HG03060 (cell line): ENCODE results near the gene TSPAN14.
"Not testable (repeated sequence)": the region's sequence is repeated elsewhere in the genome, so short reads cannot be mapped to it uniquely, and the experiment has no call there.

Source experiments
- ATAC-seq: cut with Tn5 transposase; IDR thresholded peaks from one replicate; pipeline ENCODE4 v1.9.1; 2021; ENCODE audit warnings: low read depth, moderate number of reproducible peaks; ENCODE audit not compliant: unreplicated experiment

Gene TSPAN14

DNA sequence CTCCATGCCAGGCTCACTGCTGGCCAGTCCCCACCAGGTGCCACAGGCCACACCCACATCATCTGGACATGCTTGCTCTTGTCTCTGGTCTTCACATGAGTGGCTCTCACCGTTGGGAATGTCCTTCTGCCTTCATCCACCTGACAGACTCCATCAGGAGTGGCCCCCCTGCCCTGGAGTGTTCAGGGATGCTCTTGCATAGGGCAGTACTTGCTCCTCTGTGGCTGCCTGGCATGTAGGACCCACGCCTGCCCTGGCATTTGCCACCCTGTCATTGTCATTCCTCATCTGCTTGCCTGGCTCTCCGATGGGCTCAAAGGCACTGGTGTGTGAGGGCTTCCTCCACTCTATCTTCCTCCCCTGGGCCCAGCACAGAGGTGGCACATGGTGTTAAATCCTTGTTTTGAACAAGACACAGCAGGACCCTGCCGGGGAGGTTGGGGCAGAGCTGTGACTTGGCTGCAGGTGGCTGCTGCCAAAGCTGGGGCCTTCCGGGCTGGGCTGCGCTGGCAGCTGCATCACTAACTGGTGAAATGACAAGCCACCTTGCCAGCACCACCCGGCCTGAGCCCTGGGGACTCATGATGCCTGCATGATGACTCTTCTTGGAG lies 85.4 kb downstream of the TSPAN14 start:
- ATAC-seq, result peak; percentile 24

DNA sequence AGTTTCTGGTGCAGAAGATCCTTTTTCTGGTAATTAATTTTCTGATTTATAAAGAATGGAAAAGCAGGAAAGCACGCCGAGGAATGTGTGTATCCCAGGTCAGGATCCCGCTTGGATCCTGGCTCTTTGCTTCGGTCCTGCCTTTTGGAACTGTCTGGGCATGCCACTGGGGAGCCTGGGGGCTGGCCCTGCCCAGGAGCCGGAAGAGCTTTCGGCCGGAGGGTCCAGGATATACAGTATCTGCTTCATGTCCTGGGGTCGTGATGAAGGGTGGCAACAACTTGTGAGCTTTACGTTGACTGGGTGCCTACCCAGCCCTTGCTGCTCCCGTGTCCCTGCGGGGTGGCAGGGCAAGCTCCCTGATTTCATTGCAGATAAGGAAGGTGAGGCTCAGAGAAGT lies 86.0 kb downstream of the TSPAN14 start:
- ATAC-seq, result no peak

DNA sequence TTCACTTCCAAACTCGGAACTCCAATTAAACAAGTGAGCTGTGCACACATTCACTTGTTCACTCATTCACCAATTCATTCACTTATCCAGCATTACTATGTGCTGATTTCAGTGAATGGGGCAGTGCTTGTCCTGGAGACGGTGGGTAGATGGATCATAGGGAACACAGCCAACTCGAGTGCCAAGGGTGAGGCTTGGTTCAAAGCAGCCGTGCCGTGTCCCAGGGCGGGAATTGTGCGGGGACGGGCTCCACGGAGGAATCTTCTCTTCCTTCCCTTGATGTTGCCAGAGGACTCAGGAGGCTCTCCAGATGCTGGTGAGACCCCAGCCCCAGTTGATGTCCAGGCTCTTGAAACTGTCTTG lies 86.5 kb downstream of the TSPAN14 start:
- ATAC-seq, result no peak

DNA sequence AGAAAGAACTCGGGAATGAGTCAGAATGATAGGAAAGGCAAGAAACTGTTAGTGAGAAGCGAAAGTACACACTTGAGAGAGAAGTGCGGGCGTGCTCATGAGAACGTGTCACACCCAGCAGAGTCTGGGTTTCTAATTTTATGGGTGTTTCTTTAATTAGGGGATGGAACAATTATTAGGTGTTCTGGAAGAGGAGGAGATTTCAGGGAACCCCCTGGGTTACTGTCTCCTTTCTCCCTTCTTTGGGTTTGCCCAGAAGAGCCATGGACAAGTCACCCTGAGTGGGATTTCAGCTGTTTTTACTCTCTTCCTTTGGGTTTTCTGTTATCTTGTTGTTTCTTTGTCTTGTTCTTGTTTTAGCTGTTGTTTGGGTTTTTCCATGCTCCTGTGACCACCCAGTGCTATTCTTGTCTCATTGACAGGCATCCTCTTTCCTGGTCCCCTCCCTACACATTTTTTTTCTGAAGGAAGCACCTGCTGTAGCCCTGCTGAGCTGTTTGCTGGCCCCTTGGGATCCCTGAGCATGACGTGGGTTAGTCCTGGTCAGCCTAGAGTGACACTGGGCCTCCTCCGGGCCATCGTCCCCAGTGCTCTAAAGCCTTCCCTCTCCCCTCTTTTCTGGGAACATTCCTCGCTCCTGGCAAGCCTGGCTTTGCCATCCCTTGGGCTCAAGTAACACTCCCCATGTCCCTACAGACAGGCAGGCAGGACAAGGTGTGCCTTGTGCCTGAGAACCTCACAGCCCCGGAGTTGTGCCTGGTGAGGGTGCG lies 87.1 kb downstream of the TSPAN14 start:
- peak; percentile 43 for ATAC-seq

DNA sequence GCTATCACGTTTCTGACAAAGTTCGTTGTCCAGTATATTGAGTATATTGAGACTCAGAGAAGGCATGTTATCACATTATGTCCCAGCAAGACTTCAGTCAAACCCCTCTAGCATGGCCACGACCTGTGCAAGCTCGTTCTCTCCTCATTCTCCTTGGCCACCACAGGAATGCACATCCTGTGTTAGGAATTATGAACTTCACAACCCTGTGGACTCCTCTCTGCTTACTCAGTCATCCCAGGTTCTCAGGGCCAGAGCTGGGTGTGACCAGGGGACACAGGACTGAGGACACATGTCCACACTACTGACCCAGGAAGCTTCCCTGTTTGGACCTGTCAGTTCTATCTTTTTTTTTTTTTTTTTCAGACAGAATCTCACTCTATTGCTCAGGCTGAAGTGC lies 87.9 kb downstream of the TSPAN14 start:
- no peak for ATAC-seq

DNA sequence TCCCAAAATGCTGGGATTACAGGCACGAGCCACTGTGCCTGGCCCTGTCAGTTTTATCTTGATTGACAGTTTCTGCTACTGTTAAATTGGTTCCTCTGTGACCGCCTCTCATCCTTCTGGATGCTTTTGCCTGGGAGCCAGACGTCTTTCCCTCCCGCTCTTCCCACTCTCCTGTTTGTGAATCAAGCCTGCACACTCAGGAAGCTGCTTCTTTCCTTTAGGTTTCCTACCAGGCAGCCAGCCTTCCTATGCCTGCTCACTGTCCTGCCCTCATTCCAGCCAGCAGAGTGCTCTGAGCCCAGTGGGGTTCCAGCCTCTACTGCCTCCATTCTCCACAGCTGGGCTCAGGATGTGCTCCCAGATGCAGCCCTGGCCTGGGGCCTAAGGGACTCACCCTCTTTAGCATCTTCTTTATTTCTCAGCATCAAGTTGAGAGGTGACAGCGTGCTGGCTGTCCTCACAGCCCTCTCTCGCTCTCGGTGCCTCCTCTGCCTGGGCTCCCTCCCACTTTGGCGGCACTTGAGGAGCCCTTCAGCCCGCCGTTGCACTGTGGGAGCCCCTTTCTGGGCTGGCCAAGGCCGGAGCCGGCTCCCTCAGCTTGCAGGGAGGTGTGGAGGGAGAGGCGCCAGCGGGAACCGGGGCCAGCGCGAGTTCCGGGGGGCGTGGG lies 88.7 kb downstream of the TSPAN14 start:
- no peak for ATAC-seq

DNA sequence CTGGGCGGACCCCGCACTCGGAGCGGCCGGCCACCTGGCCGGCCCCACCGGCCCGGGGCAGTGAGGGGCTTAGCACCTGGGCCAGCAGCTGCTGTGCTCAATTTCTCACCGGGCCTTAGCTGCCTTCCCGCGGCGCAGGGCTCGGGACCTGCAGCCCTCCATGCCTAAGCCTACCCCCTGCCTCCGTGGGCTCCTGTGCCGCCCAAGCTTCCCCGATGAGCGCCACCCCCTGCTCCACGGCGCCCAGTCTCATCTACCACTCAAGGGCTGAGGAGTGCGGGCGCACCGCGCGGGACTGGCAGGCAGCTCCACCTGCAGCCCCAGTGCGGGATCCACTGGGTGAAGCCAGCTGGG lies 89.2 kb downstream of the TSPAN14 start:
- not testable (repeated sequence) for ATAC-seq

DNA sequence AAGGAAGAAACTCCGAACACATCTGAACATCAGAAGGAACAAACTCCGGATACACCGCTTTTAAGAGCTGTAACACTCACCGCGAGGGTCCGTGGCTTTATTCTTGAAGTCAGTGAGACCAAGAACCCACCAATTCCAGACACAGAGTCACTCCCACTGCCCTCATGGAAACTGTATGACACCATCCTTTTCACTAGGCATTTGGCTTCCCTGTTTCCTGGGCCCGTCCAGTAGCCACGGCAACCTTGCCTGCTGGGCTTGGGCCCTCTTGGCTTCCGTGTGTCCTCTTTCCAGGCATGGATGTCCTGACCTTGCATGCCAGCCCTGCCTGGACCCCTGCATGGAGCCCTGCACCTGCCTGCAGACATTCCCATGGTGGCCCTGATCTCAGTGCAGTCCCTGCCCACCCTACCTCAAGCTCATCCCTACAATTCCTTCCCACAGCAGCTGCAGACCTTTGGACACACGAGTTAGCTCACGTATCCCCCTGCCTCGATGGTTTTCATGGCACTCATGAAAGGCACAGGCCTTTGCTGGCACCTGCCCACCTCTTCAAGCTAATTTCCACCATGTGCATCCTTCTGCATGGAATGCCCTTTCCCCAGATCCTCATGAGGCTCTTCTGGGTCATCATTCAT lies 90.3 kb downstream of the TSPAN14 start:
- ATAC-seq, result no peak

DNA sequence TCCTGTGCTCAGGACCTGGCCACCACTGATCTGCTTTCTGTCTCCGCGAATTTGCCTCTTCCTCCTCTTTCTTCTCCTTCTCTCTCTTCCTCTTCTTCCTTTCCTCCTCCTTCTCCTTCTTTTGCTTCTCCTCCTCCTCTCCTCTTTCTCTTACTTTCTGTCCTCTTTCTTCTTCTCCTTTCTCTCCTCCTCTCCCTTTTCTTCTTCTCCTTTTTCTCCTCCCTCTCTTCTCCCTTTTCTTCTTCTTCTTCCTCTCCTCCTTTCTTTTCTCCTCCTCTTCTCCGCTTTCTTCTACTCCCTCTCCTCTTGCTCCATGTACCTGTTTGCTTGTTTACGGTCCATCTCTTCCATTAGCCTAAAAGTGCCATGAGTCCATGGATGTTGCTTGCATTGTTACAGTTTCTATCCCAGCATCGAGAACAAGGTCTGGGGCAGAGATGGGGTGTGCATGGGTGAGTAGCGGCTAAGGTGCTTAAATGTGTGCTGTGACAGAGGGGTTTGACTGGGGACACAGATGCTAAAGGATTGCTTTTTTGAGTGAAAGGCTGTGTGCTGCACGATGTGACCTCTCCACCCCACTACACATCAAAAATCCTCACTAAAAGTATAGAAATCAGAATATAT lies 91.3 kb downstream of the TSPAN14 start:
- no peak for ATAC-seq

DNA sequence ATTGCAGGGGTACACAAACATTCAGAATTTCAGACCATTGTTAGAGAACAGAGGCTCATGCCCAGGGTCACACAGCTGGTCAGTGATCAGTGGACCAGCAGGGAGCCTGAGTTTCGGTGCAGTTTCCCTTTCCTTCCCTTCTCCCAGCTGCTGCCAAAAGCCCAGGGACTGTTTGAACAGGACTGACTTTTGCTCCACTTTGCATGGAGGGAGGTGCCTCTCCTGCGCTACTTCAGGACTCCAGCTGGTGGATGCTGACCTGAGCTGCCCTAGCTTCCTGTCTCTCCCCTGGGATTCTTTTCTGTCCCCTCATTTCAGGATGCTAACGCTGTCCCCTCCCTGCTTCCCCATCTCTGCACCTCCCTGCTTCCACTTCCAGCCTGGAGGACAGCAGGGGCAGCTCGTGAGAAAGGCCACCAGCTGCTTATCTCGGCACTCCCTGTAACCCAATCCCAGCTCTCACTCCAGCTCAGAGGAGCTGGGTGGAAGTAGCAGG lies 98.1 kb downstream of the TSPAN14 start:
- no peak for ATAC-seq

DNA sequence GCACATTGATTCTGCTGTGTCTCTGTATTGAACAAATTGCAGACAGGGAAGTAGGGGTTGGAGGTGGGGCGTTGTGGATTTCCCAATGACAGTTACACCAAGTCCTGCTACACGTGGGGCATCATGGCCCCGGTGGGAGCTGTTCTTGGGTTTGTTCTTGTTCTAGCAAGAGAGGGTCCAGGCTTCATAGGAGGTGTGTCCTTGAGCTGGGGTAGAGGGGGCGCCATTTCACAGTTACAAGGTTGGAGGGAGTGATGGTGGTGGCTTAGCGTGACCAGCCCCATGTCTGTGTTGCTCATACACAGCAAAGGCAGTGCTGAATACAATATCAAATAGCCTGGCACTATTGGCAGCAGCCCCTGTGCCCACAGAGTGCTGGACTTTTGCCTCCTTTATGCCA lies 99.3 kb downstream of the TSPAN14 start:
- ATAC-seq, result no peak

DNA sequence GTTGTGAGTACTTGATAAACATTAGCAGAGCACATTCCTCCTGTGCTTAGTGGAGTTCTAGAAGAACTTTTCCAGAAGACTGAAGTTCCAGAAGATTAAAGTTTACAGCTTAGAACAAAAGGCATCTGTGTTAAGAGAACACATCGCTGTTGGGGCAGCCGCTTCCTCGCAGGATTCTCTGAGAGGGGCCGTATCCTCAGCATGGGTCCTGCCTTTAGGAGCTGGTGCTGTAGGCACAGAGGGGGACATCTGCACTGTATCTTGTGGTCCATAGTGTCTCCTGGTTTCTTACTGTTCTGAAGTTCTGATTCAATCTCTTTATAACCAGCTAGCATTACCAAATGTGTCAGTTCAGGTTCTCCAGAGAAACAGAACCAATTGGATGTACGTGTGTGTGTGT lies 99.9 kb downstream of the TSPAN14 start:
- no peak for ATAC-seq

DNA sequence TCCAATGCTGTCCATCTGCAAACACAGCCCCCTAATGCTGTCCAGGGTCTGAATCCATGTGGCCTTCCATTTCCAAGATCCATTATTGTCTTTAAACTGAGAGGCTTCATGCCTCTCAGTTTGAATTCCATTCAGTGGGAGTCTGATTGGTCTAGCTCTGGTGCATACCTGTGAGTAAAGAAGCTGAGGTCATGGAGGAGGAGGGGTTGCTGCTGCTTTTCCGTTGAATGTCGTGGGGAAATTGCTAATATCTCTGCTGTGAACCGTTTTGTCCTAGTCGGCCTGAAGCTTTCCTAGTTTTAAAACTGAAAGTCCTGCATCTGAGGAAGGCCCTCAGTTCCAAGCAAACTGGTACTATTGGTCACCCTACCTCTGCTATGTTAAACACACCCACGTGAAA lies 101.3 kb downstream of the TSPAN14 start:
- ATAC-seq, result no peak

DNA sequence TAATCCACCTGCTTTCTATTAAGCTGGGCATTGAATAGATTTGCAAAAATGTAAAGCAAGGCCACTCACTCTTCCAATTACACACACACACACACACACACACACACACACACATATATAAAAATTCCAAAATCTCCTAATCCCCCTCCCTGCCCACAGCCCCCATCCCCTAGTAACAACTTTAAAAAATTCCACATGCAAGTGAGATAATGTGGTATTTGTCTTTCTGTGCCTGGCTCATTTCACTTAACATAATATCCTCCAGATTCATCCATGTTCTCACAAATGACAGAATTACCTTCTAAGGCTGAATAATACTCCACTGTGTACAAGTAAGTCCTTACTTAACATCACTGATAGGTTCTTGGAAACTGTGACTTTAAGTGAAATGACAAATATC lies 107.8 kb downstream of the TSPAN14 start:
- no peak for ATAC-seq

DNA sequence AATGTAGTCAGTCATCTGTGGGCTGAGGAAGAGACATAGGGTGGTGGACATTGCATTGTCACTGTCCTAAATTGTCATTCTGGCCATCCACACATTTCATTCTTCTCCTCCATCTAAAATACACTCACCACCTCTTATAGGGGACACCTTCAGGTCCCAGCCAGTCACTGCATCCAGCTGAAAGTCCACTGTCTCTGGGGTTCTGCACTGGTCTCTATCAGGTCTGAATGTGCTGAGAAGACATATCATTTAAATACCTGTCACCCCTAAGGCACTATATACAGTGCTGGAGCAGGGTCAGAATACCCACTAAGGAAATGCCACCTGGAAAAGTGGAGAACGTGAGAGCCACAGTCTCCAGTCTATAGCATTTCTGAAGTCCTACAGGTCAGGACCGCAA lies 113.2 kb downstream of the TSPAN14 start:
- ATAC-seq, result no peak

DNA sequence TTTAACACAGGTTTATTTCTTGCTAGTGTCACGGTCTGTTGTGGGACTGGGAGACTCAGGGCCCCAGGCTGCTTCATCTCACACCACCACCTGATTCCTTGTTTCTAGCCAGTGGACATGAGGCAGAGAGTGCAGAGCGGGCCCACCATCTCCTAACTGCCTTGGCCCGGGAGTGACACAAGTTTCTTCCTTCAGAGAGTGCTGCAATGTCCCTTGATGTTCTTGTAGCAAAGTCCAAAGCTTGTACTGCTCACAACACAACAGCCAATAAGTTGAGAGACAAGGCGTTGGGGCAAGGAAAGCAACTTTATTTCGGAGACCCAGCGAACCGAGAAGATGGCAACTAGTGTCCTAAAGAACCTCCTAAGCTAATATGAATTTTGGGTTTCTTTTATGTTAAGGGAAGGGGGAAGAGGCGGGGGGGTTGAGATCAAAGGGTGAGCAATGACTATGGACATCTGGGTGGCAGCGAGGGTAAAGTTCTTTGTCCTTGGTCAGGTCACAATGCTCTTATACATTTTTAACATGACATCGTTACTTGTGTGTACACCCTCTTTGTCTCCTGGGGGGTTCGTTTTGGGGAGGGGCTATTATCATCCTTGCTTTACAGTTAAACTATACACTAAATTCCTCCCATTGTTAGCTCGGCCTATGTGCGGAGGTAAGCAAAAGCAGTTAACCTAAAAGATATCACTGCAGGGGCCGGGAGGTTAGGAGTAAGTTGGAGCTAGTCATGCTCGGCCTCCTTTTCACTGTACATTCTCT lies 115.2 kb downstream of the TSPAN14 start:
- no peak for ATAC-seq

DNA sequence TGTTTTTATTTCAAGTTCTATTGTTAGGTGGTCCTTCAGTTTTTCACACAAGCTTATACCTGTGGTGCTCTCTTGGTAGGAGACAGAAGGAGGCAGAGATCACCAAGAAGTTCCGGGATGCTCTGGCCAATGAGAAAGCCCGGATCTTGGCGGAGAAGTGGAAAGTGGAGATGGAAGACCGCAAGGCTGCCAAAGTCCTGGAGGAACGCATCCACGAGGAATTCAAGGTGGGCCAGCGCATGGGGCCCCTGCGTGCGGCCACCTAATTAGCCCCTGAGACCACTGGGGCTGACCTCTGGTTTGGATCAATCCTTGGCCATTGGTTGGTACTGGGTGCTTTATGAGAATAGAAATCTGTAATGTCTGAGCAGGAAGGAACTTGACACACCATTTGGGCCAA lies 117.2 kb downstream of the TSPAN14 start:
- no peak for ATAC-seq

DNA sequence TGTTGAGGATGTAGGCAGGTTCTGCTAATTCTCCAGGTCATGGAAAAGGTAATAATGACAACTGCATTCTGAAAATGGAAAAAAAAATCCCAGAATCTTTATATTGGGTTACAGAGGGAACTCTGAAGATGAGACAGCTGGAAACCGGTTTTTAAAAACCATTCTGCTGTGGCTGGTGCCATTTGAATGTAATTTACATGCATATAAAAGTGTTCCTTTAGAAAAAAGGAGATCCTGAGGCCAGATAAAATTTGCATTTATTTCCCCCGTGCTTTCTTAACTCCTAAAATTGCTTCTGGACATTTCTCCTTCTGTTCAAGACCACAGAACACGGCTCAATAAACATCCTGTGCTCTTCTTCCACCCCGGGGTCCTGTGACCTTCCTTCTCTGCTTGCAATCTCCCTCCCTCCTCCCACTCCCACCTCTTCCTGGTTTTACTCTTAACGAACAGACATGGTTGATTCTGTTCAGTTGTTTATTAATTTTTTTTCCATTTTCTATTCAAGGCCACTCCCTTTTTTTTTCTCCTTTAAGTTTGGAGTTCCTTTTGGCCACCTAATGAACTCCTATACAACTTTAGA lies 125.2 kb downstream of the TSPAN14 start:
- no peak for ATAC-seq

DNA sequence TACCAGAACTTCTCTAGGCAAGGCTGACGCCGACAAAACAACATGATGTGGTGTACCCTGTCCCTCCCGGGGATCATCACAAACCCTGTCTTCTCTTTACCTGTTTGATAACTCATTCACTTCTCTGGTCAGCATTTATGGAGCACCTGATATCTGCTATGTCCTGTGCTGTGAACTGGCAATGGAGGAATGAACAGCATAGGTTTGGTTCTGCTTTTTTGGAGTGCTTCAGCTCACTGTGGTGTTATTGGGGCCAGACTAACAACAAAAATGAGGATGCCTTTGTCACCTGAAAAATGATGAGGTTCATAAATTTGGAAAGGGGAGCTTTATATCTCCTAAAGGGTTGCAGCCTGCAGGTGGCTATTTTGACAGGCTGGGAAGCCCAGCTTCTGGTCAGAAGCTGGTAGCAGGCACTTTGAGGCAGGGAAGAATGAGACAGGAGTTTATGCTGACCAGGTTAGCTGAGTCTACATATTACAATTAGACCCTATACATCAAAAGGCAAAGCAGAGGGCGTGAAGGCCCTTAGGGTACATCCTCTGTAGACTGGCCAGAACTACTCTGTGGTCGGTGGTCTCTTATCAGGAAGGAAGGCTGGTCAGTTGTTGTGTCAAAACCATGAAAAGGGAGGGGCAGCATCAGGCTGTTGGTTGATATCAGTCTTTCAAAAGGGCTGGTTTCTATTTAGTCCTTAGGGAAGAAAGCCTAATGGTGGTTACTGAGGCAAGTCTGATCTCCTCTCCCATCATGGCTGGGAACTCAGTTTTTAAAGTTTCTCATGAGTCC lies 125.9 kb downstream of the TSPAN14 start:
- ATAC-seq, result no peak
